Activated naive CD4-positive, alpha-beta T cell treated with anti-CD3 and anti-CD28 coated beads, Interleukin-2, amount 50 U/mL, for 16 hours (primary cell): ENCODE measurements around the gene TRIM67.

Source experiments
- DNase-seq: peaks from one replicate; pipeline ENCODE4 v3.0.0-alpha.2; 2020

The TRIM67 gene

DNA sequence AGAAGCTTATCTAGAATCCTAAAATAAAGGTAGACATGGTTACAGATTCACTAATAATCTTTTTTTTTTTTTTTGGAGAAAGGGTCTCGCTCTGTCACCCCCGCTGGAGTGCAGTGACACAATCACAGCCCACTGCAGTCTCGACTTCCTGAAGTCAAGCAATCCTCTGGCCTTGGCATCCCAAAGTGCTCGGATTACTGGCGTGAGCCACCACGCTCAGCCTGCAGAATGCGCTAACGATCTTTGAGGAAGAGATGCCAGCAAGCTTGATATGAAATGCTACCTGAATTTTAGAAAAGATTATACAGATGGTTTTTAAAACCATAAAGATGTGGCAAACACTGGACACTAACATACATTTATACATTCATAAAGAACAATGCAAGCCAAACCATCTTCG is 75.1 kb downstream of the TRIM67 start:
- no peak for DNase-seq

GRCh38 chr1:231238298-231238697 is 76.4 kb downstream of the TRIM67 start:
- DNase-seq = no peak

- DNase-seq = no peak
Observed at GRCh38 chr1:231240531-231240882, 78.6 kb downstream of the TRIM67 start.

GRCh38 chr1:231240883-231241735 is 79.3 kb downstream of the TRIM67 start, which contains the start of gene GNPAT:
Gene GNPAT (plus strand): TSS chr1:231241212. CDS start chr1:231241379, 167 bp downstream.
- peak; percentile 90 for DNase-seq

GRCh38 chr1:231241750-231242149 is 79.9 kb downstream of the TRIM67 start:
- DNase-seq = no peak

- DNase-seq = no peak
Observed at GRCh38 chr1:231242516-231243198, 80.8 kb downstream of the TRIM67 start.

- DNase-seq = no peak
Observed at GRCh38 chr1:231248778-231249177, 86.9 kb downstream of the TRIM67 start.

DNA sequence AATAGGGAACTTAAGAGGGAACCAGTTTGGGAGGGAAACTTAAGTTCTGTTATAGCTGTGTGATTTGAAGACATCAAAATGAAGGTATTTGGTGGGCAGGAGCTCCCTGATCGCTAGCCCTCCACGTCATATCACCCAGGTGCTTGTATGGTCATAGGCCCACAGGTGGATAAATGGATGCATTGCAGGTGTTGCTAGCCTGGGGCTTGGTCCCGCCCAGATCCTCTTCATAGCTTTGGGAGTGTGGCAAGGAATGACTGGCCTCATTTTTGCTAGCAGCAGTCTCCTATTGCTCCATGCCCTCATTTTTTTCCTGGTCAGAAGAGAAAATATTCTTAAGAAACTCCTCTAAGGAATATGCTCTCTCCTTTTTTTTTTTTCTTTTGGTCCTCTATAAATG is 90.5 kb downstream of the TRIM67 start:
- no peak for DNase-seq

GRCh38 chr1:231260351-231260750 is 98.5 kb downstream of the TRIM67 start:
- DNase-seq = no peak

- DNase-seq = no peak
Observed at GRCh38 chr1:231264642-231265041, 102.8 kb downstream of the TRIM67 start.

DNA sequence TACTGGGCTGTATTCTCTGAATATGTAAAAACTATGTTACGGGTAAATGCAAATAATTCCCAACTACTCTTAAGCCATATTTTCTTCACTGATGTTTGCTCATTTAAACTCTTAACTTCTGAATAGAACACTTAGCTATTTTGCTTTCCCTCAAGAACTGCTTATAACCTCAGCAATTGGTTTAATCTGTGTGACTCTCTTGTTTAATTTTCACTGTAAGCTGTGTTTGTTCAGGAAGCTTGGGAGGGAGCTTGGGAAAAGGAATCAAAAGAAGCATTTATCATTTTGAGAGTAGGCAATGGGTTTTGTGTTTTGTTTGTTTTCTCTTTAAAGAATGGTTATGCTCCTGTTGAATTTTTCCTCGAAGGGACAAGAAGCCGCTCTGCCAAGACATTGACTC is 103.5 kb downstream of the TRIM67 start:
- no peak for DNase-seq

DNA sequence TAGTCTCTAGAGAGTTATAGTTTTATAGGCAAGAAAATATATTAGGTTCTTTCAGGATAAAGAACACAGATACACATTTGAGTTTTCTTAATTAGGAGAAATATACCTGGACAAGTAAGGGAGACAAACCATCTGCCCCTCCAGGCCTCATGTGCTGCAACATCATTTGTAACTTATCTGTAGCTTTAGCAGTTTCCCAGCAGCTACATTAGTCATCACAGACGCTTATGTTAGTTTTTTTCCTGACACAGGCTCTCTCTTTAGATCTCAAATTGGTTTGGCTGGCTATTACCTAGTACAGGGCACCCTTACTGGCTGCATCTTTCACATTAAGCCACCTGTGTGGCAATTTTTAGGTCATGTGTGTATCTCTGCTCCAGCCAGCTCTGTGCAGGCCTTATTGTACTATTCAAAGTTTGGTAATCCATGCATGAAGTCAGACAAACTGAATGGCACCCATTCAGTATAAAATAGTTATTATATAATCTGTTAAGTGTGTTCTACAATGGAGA is 105.0 kb downstream of the TRIM67 start:
- DNase-seq = no peak
